Activated CD8-positive, alpha-beta memory T cell treated with anti-CD3 and anti-CD28 coated beads for 48 hours (primary cell): Measurements from ENCODE around the gene FNTB.
"Not testable (repeated sequence)": the region's sequence is repeated elsewhere in the genome, so short reads cannot be mapped to it uniquely, and the experiment has no call there.

Source experiments
- DNase-seq, 3 experiments: peaks; one replicate each; pipeline ENCODE4 v3.0.0-alpha.2; 2020; ENCODE audit warnings: low read depth in 2 of 3, low spot score in 2 of 3

The FNTB gene

GRCh38 chr14:65080960-65081747, 94.5 kb downstream of the FNTB start:
- no peak for DNase-seq

- no peak for DNase-seq
Measured at GRCh38 chr14:65082930-65083329, 96.2 kb downstream of the FNTB start.

GRCh38 chr14:65084554-65085505, 98.1 kb downstream of the FNTB start:
- no peak for DNase-seq

GRCh38 chr14:65086686-65087085, 100.0 kb downstream of the FNTB start:
- DNase-seq = not testable (repeated sequence)

GRCh38 chr14:65087835-65088234, 101.1 kb downstream of the FNTB start:
- not testable (repeated sequence) for DNase-seq

GRCh38 chr14:65092349-65092748, 105.7 kb downstream of the FNTB start:
- DNase-seq = no peak

GRCh38 chr14:65095633-65096205, 109.0 kb downstream of the FNTB start:
- DNase-seq = no peak

GRCh38 chr14:65096323-65097089, 109.8 kb downstream of the FNTB start:
- no peak for DNase-seq

GRCh38 chr14:65098586-65098985, 111.9 kb downstream of the FNTB start:
- DNase-seq = no peak

- no peak for DNase-seq
Measured at GRCh38 chr14:65100922-65101541, 114.3 kb downstream of the FNTB start.

- DNase-seq = peak; percentile 4 to 17 (median 4)
Measured at GRCh38 chr14:65101631-65102440, 115.1 kb downstream of the FNTB start.

- DNase-seq = peak; percentile 84 to 95 (median 84)
Measured at GRCh38 chr14:65102441-65103149, 115.9 kb downstream of the FNTB start, which contains the start of gene MAX. MAX (minus strand) TSS chr14:65102517; CDS start chr14:65102339, 178 bp downstream.

GRCh38 chr14:65103150-65103760, 116.6 kb downstream of the FNTB start:
- DNase-seq = no peak

GRCh38 chr14:65104791-65105190, 118.1 kb downstream of the FNTB start:
- DNase-seq = no peak

- no peak for DNase-seq
Measured at GRCh38 chr14:65106316-65106715, 119.6 kb downstream of the FNTB start.

GRCh38 chr14:65106736-65107135, 120.0 kb downstream of the FNTB start:
- no peak for DNase-seq

- DNase-seq = no peak
Measured at GRCh38 chr14:65107200-65107599, 120.5 kb downstream of the FNTB start.

- no peak for DNase-seq
Measured at GRCh38 chr14:65109357-65109756, 122.7 kb downstream of the FNTB start.
